Renal pelvis (tissue), 4 donors: ENCODE measurements around the gene RTN4R. TPM values are rescaled to one million over a fixed set of nuclear protein-coding genes. Genes with fewer than 3 reads are reported as not detected.
A peak's percentile ranks its signal among the peaks of the same experiment; 100 is the strongest.

Experiments
- DNase-seq: peaks from one replicate; pipeline ENCODE4 v3.0.0-alpha.2; 2013
- polyA plus RNA-seq, 3 donors: library from polyadenylated mRNA; unstranded; fragments of 120-200 nt; gene quantifications; one replicate each; pipeline ENCODE4 v1.2.1, GENCODE V29; 2013; ENCODE audit not compliant: insufficient read length in 3 of 3

RTN4R gene
- polyA plus RNA-seq, 3 donors = 5.8 to 11.2 (median 7.6) TPM

DNA sequence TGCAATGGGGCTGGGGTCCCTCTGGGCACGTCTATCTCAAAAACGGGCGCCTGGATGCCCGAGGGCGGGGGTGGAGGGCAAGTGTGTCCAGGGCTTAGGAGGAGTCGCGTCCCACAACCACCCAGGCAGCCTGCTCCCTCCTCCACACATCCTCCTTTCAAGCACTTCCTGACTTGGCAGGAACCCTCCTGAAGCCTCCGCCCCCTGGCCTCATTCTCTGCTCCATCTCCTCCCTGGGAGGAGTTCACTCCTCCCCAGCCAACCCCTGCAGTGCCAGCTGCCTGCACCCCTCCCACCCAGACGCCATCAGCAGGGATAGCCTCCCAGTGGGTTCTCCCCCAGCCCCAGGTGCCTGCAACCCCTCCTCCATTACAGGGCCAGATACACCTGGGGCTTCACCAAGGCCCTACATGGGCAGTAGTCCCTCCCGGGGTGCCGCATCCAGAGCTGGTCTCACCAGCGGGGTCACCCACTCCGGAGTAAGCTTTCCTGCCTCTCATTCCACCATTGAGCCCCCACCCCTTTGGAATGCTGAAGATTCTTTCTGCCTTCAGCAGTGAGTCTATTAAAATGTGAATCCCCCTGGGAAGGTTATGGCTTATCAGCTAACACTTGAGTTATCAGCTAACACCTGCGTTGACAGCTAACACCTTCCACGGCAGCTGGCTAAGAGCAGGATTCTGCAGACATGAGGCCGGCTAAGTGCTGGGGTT is 24.4 kb downstream of the RTN4R start:
- peak; percentile 81 for DNase-seq

DNA sequence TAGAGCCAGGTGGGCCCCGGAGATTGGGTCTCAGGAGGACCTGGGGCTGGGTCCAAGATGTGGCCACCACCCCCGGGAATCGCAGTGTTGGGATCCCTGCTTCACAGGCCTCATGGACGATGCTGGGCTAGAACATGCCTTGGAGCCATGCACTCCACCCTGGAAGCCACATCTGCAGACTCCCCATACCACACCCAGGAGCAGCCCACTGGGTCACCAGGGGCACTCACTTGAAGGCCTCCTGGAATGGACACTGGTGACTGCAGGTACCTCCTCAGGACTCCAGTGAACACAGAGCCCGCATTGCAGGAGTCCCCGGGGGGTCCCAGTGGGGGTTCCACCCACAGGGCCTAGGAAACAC is 25.0 kb downstream of the RTN4R start:
- no peak for DNase-seq

DNA sequence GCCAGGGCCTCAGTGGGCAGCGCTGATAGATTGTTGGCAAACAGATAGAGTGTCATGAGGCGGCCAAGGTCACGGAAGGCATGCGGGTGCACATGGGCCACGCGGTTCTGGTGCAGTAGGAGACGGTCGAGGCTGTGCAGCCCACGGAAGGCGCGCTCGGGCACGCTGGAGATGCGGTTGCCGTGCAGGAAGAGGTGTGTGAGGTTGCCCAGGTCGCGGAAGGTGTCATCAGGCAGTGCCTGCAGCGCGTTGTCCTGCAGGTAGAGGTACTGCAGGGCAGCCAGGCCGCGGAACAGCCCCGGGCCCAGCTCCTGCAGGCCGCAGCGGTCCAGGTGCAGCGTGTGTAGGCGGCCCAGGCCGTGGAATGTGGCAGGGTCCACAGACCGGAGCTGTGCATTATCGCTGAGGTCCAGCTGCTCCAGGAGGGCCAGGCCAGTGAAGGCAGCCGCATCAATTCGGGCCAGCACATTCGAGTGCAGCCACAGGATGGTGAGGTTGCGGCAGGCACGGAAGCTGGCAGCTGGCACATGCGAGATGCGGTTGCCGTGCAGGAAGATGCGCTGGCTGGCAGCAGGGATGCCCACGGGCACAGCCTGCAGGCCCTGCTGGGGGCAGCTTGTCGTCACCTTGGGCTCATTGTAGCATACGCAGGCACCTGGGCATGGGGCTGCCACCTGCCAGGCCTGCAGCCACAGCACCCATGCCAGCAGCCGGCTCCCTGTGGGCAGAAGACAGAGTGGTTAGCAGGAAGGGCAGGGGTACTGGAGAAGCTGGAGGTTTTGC is 25.5 kb downstream of the RTN4R start:
- no peak for DNase-seq

DNA sequence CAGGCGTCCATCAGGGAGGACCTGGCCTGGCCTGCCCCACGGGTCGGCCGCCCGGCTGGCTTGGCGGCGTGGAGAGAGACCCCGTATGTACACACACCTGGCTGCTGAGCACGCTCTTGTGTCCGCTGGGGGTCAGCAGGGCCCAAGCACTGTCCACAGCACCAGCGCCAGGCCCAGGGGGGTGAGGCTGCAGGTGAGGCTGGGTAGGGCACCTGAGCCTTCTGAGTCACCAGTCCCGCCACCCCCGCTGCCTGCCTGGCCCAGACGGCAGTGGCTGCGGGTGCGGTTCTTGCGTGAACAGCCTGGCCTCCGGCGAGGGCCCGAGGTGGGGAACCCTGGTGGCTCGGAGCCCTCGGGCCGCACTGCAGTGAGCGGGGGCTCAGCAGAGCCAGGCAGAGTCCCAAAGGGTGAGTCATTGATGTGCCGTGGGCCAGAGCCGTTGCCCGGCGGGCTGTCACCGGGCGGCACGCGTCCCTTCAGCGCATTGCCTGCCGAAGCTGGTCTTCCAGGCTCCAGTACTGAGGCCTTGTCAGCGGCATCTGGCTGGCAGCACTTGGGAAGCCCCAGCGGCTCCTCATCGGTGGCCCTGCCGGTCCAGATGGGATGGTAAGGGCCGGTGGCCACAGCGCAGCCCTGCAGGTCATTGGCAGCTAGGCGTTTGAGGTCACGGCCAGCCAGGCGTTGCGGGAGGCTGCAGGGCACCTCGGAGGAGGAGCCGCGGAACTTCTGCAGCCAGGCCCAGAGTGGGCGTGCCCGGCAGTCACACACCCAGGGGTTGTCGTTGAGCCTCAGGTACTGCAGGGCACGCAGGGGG is 26.3 kb downstream of the RTN4R start:
- DNase-seq = no peak

DNA sequence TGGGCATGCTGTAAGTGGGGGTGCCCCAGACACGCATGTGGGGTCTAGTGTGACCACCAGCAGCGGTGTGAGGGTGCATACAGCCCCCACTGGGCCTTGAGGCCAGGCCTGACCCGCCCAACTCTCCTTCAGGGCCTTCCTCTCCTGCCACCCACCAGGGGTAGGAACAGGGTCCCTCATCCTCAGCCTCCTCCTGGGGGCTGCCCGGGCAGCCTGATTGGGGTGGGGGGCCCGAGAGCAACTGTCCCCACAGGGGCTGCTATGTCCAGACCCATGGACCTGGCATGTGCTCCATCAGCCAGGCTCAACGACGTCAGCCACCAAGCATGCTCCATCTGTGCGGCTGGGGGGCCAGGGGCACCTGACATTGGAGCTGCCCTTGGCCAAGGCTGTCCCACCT is 27.2 kb downstream of the RTN4R start:
- no peak for DNase-seq

DNA sequence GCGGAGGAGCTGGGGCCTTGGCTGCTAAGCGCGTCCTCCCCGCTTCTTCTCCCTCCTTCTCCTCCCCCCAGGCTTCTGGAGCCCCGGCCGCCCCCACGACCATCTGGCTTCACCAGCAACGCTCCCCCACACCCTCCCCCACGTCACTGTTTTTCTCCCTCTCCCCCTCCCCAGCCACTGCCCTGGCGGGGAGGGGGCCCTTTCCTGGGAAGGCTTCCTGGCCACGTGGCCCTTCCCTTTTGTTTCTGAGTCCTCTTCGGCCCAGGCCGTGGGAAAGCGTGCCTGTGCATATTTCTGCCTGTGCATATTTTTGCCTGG is 27.7 kb downstream of the RTN4R start:
- DNase-seq = peak; percentile 90

DNA sequence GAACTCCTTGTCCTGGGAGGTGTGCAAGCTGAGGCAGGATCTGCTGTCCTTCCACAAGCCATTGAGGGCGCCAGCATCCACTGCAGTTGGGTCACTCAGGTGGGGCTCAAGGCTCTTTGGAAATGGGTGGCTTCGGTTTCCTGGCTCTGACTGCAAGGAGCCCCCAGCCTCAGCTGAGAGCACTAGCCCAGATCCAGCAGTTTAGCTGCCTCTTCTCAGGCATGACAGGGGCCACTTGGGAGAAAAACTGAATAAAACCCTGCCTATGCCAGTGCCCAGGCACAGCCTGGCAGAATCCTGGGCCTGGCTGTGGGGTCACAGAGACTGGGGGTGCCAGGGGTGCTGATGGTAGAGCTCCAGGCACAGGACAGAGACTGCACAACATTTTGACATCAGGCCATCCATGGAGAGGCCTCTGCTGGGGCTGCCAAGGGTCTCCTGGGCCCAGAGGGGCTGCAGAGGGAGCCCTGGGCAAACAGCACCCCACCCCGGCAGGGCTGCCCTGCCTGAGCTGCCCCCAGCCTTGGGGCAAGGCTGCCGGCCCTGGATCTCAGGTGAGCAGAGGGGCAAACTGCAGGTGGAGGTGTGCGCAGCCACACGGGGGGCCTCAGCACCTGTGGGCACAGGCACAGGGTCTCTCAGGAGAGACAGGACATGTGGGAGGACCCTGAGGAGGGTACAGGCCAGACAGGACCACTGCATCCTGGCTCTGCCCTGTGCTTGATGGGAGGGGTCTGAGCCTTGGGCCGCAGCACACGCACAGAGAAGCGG is 28.3 kb downstream of the RTN4R start:
- no peak for DNase-seq

DNA sequence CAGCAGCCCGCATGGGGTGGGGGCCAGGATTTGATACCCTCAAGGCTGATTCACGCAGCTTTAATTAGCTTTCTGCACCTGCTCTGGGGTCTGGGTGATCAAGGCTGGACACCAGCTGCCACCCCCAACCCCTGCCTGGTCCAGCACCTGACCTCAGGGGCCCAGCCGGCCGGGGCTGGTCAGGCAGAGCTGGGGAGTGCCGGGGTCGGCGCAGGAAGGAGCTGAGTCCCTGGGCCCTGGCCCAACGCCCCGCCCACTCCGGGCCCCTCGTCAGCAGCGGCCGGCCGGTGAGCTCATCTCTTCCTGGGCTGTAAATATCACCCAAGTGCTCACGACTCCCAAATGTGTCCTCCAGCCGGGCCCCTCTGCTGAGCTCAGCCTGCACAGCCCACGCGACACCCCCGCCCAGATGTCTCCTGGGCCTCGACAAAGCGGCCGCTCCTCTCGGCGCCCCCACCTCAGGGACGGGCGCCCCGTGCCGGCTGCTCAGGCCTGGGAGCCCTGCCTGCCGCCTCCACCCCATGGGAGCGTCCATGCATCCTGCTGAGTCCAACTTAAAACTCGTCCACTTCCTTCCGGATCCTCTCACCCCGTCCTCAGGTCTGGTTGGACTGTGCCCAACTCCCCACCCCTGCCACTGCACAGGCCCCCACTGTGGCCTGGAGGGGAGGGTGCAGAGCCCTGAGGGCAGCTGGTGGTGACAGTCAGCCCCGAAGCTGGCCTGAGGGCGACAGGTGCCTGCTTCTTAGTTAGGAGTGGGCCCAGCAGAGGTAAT is 29.0 kb downstream of the RTN4R start:
- peak; percentile 58 for DNase-seq

DNA sequence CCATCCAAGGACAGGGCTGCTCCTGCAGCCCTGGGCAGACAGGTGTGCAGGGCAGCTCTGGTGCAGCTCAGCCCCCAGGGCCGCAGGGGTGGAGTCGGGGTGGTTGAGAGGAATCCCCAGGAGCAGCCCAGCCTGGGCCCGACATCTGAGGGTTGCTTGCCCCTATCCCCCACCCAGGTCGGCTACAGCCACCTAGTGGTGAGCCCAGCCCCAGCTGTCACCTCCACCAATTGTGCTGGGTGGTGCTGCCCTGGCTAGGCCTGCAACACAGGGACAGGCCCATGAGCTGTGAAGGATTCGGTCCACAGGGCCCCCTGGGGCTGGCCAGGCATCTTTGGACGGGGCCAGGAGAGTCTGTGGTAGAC is 29.6 kb downstream of the RTN4R start:
- DNase-seq = no peak

DNA sequence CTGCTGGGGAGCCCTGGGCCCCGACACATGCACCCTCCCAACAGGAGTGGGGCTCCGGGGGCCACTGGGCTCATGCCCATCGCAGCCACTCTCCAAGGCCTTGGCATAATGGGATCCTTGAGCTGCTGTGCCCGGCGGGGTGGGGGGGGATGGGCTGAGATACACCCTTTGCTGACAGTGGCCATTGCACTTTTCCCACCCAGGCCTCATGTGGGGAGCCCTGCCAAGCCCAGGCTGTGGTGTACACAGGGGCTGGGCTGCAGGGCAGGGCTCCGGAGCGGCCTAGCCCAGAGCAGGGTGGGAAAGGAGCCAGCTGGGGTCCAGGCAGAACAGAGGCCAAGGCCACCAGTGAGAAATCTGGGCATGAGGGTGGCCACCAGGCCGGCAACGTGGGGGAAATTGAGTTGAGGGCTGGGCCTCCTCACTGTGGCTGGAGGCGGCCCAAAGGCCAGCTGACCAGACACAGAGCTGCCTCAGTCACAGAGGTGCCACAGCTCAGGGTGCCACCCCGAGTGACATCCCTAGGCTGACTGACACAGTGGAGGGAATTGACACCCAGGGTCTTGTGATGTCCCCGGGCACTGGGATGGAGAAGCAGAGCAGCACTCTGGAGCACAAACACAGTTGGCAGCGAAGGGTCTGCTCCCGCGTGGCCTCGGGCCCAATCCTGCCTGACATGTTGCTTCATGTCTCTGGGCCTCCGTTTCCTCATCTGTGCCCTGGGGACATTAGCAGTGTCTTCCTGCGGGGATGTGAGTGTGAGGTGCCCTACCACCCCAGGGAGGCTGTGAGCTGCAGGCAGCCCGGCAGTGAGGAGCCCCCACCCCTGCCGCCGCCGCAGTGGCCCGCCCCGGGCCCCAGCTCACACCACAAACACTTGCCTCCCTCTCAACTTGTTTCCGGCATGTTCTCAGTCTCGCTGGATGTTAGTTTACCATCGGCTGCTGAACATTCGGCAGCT is 30.4 kb downstream of the RTN4R start:
- DNase-seq = no peak

DNA sequence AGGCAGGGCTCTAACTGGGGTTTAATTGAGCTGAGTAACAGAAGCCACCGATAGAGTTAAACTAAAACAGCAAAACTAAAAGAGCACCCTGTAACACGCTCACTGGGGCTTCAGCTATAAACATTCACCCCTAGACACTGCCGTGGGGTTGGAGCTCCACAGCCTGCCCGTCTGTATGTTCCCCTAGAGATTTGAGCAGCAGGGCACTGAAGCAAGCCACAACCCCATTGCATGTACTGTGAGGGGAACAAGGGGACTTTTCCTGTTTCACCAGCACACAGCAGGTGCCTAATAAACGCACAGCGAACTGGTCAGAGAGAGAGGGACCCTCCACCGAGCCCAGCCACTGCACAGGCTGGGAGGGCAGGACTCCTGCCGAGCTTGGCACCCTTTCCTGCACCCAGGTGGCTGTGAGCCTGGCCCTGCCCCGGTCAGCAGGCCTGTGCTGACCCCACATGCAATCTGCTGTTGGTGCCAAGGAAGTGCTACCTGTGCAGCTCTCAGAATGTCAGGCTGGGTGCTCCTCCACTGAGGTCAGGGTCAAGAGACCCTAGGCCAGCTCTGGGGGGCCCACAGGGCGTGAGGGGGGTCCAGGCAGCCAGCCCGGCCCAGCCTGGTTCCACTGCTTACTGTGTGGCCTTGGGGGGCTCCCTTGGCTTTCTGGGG is 31.9 kb downstream of the RTN4R start:
- no peak for DNase-seq

DNA sequence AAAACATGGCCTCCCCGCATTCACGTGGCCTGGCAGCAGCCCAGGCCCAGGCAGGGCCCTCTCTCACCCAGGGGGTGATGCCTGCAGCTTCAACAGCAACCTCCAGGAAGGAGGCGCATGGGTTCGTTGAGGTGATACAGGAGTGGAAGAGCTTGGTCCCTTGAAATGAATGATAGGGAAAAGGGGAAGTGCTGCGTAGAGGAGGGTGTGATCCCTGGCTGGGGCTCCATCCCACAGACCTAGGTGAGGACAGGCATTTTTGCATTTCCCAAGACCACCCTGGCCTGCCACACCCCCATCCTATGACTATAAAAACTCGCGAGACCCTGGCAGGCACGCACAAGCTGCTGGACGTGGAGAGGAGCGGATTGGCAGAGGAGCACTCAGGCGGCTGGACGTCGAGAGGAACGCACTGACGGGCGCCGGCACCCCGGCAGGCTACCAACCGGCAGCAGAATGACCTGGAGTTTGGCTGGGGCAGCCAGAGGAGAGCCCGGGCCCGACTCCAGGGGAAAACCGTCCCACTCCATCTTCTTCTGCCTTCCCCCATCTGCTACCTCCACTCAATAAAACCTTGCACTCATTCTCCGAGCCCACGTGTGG is 32.6 kb downstream of the RTN4R start:
- no peak for DNase-seq

DNA sequence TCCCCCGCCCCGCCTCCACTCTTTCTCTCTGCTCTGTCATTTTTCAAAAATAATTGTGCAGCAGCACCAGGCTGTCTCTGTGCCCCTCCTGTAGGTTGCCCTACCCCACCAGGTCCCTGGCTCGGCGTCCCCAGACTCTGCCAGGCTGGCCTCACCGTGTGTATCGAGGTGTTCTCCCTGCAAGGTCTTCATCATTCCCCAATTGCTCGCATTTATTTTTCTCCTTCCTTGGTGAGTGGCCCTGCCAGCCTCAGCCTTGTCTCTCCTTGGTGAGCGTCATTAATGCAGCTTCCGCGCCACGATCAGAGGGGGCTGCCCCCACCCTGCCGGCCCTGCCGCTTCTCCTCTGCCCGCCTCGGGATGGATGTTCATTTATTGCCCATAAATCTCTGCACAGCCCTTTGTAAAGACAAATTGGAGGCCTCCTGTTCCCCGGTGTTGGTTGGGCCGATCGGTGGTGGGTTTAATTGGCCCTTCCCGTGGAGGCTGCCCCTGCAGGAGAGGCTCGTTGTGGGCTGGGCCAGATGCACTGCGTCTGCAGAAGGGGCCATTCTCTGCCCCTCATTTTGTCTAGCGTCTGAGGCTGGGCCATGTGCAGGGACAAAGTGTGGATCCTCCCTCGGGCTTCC is 33.2 kb downstream of the RTN4R start:
- no peak for DNase-seq

DNA sequence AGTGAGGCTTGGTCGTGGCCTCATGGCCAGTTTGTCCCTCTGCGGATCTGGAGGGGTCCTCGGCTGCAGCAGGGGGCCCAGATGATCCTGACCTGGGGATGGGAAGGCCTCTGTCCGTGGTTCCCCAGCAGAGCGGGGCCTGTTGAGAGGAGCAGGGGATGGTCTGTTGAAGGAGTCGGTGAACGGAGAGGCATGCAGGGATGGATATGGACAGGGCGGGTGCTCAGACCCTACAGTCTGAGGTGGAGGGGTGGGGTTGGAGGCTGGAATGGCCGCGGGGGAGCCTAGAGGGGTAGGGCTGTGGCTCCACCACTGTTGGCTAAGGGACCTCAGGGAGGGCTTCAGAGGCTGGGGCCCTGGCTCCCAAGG is 33.8 kb downstream of the RTN4R start:
- no peak for DNase-seq

DNA sequence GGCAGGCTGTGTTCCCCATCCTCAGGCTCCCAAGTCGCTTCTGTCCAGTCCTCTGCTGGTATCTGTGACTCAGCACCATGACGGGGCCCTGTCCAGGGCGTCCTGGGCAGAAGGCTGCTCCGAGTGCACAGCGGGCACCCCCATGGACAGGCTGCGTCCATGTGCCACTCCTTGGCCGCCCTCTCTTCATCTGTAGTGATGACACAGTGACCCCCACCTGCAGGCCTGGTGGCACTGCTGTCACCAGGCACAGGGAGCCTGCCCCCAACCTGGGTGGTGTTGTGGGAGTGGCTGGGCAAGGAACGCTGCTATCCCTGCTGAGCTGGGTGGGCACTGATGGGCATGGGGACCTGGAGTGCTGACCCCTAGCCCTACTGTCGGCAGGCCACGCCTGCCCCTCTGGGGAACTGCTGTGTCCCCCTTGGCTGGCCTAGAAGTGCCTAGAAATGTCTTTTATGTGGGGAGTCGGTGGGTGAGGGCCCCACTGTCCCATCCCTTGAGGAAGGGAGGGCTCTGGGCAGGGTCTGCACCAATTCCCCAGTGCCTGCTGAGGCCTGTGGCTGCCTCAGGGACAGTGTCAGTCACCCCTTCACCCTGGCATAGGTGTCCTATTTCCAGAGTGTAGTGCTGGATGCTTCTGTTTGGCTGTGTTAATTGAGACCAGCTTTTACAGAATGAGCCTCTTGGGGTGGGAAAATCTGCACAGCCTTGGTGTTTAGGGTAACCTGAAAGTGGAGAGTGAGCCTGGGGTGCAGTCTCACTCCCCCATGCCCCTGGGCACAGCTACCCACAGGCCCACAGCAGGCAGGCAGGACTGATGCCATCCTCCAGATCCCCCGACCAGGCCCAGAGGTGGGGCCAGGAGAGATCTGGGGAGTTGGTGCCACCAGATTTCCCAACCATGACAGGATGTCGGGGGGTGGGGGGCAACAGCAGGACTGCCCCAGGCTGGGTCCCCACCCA is 34.5 kb downstream of the RTN4R start:
- DNase-seq = no peak

DNA sequence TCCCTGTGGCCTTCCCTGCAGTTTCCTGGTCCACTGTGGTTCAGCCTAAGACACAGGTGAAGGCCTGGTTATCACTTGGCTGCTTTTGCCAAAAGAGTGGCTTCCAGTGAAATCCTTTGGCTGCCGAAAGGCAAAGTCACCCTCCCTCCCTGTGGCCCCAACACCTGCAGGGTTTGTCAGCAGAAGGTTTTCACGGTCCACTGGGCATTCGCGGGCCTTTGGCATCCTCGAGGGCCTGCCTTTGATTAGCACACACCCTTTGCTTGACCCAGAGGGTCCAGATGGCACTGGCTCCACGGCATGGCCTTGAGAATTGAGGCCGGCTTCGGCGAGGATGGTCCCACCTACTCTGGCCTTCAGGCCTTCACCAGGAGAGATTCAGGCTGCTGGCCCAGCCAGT is 35.3 kb downstream of the RTN4R start:
- no peak for DNase-seq

DNA sequence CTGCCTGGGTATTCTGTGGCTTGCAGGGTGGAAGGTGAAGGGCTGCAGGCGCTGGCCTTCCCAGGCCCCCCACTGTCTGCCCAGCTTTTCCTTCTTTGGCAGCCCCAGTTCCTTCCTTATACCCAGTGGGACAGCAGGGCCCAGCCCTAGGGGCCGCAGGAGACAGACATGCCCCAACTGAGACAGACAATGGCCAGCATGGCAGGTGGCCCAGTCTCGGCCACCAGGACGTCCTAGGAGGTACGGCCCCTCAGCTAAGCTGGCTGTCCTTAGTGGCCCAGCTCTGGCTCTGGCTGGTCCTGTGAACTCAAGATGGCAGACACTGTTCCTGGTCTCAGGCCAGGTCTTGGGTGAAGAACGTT is 35.9 kb downstream of the RTN4R start:
- DNase-seq = no peak
